A673 (cell line): Measurements from ENCODE around the gene GRHL3. TPM values are rescaled to one million over a fixed set of nuclear protein-coding genes. Genes with fewer than 3 reads are reported as not detected.
A peak's percentile ranks its signal among the peaks of the same experiment; 100 is the strongest.

ENCODE experiments used
- BruUV-seq: library from RNA; stranded (reverse); fragments of 400-500 nt; replicated peaks from 2 replicates; lab custom pipeline; 2021; lab: Mats Ljungman, UMichigan
- CTCF ChIA-PET: fragments of 300-600 bp; sonication (Branson Sonifier 250); formaldehyde crosslinking; loops from one replicate; lab custom pipeline; 2022; ENCODE audit warnings: antibody characterized with exemption; lab: Charles Lee
- POLR2A ChIA-PET: fragments of 300-600 bp; sonication (Branson Sonifier 250); formaldehyde crosslinking; loops from one replicate; lab custom pipeline; 2022; ENCODE audit warnings: antibody characterized with exemption; ENCODE audit not compliant: low non-redundant PET; lab: Charles Lee
- DNase-seq: peaks from one replicate; pipeline ENCODE4 v3.0.0-alpha.2; 2015; ENCODE audit warnings: low spot score
- H3K27ac ChIP-seq: fragments of 200-600 bp; sonication (generic); 2 replicates; pipeline ENCODE4 v1.5.1; 2016; ENCODE audit warnings: mixed run types, low read depth, mild to moderate bottlenecking, mixed read lengths, antibody characterized with exemption, low read length; ENCODE audit not compliant: poor library complexity, severe bottlenecking
- H3K27me3 ChIP-seq: fragments of 200-600 bp; sonication (generic); replicated peaks from 2 replicates; pipeline ENCODE4 v1.6.1; 2017; ENCODE audit warnings: mixed run types, low read depth, mild to moderate bottlenecking, mixed read lengths, antibody characterized with exemption, low read length; ENCODE audit not compliant: insufficient read depth, poor library complexity
- H3K36me3 ChIP-seq: fragments of 200-600 bp; sonication (generic); 2 replicates; pipeline ENCODE4 v1.6.1; 2016; ENCODE audit warnings: mixed run types, mild to moderate bottlenecking, mixed read lengths, antibody characterized with exemption, low read length; ENCODE audit not compliant: insufficient read depth, poor library complexity, severe bottlenecking
- H3K4me1 ChIP-seq: fragments of 200-600 bp; sonication (generic); 2 replicates; pipeline ENCODE4 v1.6.1; 2017; ENCODE audit warnings: mixed run types, mild to moderate bottlenecking, mixed read lengths, antibody characterized with exemption, low read length; ENCODE audit not compliant: insufficient read depth, poor library complexity, severe bottlenecking
- H3K4me3 ChIP-seq: fragments of 200-600 bp; sonication (generic); 2 replicates; pipeline ENCODE4 v1.5.1; 2016; ENCODE audit warnings: low read depth, mixed run types, mild to moderate bottlenecking, mixed read lengths, low read length; ENCODE audit not compliant: poor library complexity, severe bottlenecking
- H3K9me3 ChIP-seq: fragments of 200-600 bp; sonication (generic); 2 replicates; pipeline ENCODE4 v1.6.1; 2016; ENCODE audit warnings: mixed run types, low read depth, mild to moderate bottlenecking, mixed read lengths, antibody characterized with exemption, low read length; ENCODE audit not compliant: poor library complexity, severe bottlenecking
- EZH2 ChIP-seq: fragments of 200-600 bp; sonication (generic); IDR thresholded peaks from 2 replicates; pipeline ENCODE4 v1.6.1; 2017; ENCODE audit warnings: borderline replicate concordance, low read depth, mild to moderate bottlenecking, mixed read lengths, antibody characterized with exemption, low read length; ENCODE audit not compliant: poor library complexity, severe bottlenecking
- intact Hi-C: fragments of 100-400 bp; cut with micrococcal nuclease; formaldehyde crosslinking; loops from one replicate; pipeline ENCODE4 v1.10.0; 2022; ENCODE audit not compliant: unreplicated experiment
- total RNA-seq: library from RNA; stranded (reverse); gene quantifications from 2 replicates; pipeline ENCODE4 v1.2.3, GENCODE V29; 2021
- TF ChIP-seq, protein P1 (sequence below): fragments of 300-800, 200-600 bp; sonication (generic); conservative IDR thresholded peaks from 2 replicates; pipeline ENCODE4 v1.5.1; 2017; ENCODE audit warnings: low read depth, mild to moderate bottlenecking, antibody characterized with exemption, low read length, moderate library complexity, mixed read lengths

Gene GRHL3
- total RNA-seq, 1 experiment from 2014 or later: not detected

GRCh38 chr1:24300971-24301784 is 18.0 kb upstream of the GRHL3 start:
- no TSS peak for BruUV-seq
- intact Hi-C loops: no loop called here
- no peak for TF ChIP-seq EZH2
- TF ChIP-seq, protein P1, sequence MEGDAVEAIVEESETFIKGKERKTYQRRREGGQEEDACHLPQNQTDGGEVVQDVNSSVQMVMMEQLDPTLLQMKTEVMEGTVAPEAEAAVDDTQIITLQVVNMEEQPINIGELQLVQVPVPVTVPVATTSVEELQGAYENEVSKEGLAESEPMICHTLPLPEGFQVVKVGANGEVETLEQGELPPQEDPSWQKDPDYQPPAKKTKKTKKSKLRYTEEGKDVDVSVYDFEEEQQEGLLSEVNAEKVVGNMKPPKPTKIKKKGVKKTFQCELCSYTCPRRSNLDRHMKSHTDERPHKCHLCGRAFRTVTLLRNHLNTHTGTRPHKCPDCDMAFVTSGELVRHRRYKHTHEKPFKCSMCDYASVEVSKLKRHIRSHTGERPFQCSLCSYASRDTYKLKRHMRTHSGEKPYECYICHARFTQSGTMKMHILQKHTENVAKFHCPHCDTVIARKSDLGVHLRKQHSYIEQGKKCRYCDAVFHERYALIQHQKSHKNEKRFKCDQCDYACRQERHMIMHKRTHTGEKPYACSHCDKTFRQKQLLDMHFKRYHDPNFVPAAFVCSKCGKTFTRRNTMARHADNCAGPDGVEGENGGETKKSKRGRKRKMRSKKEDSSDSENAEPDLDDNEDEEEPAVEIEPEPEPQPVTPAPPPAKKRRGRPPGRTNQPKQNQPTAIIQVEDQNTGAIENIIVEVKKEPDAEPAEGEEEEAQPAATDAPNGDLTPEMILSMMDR: no peak
- Histone ChIP-seq H3K9me3 (no peaks in the 10 kb centered on the region), H3K27ac (peak overlapping the region; percentile 5), H3K4me1 (peaks cover 15% of the 10 kb centered on the region), H3K4me3 (no peak overlapping the region), H3K27me3 (no peaks in the 10 kb centered on the region), H3K36me3 (no peaks in the 10 kb centered on the region)
- ChIA-PET POLR2A (interaction anchor here (0.6 kb wide), 1 partner anchor 175 kb away, joined by 5 read pairs; no protein-coding TSS in a partner anchor), CTCF (interaction anchor here (1.2 kb wide), 1 partner anchor 11 kb away, joined by 4 read pairs; no protein-coding TSS in a partner anchor)
- no peak for DNase-seq

- BruUV-seq: no TSS peak
- peak; percentile 70 for DNase-seq
- Histone ChIP-seq H3K36me3 (no peaks in the 10 kb centered on the region), H3K9me3 (no peaks in the 10 kb centered on the region), H3K4me3 (no peak overlapping the region), H3K4me1 (peaks cover 15% of the 10 kb centered on the region), H3K27me3 (no peaks in the 10 kb centered on the region), H3K27ac (peak overlapping the region; percentile 5)
- TF ChIP-seq, protein P1: no peak
- TF ChIP-seq EZH2: no peak
- ChIA-PET POLR2A (interaction anchor here (0.6 kb wide), 1 partner anchor 174 kb away, joined by 5 read pairs; no protein-coding TSS in a partner anchor), CTCF (interaction anchor here (1.2 kb wide), 1 partner anchor 11 kb away, joined by 4 read pairs; no protein-coding TSS in a partner anchor)
- intact Hi-C loops: no loop called here
Observed at GRCh38 chr1:24301785-24302175, 17.4 kb upstream of the GRHL3 start.

GRCh38 chr1:24302209-24302611 is 16.9 kb upstream of the GRHL3 start:
- H3K4me1 ChIP-seq: peaks cover 15% of the 10 kb centered on the region
- CTCF ChIA-PET: interaction anchor here (1.2 kb wide), 1 partner anchor 12 kb away, joined by 4 read pairs; no protein-coding TSS in a partner anchor
- H3K27ac ChIP-seq: peak overlapping the region; percentile 5
- DNase-seq: no peak
- H3K36me3 ChIP-seq: no peaks in the 10 kb centered on the region
- TF ChIP-seq, protein P1: no peak
- TF ChIP-seq EZH2: no peak
- intact Hi-C loops: no loop called here
- H3K9me3 ChIP-seq: no peaks in the 10 kb centered on the region
- BruUV-seq: no TSS peak
- H3K4me3 ChIP-seq: no peak overlapping the region
- POLR2A ChIA-PET: no interaction called here
- no peaks in the 10 kb centered on the region for H3K27me3 ChIP-seq
